Spleen (tissue), 11 donors: ENCODE data around the gene LINGO4. TPM values are rescaled to one million over a fixed set of nuclear protein-coding genes. Genes with fewer than 3 reads are reported as not detected.

ENCODE experiments used
- DNase-seq: peaks from one replicate; pipeline ENCODE4 v3.0.0-alpha.2; 2020
- H3K27ac ChIP-seq, 8 donors: fragments of 200-600 bp; sonication (generic) in 7 of 8; 1 replicate in 4 of 8; 2 replicates in 4 of 8; pipeline versions ENCODE4 v1.5.0 to v1.8.0; 2016 to 2021; ENCODE audit warnings: inconsistent platforms in 4 of 8, mild to moderate bottlenecking in 4 of 8, moderate library complexity in 1 of 8
- H3K27me3 ChIP-seq, 7 donors: fragments of 200-600 bp; sonication (generic) in 6 of 7; replicated peaks in 1 of 7; 1 replicate in 4 of 7; 2 replicates in 3 of 7; pipeline versions ENCODE4 v1.5.0 to v1.8.0; 2016 to 2021; ENCODE audit warnings: inconsistent platforms in 3 of 7, mild to moderate bottlenecking in 1 of 7
- H3K36me3 ChIP-seq, 6 donors: fragments of 200-600 bp; sonication (generic) in 5 of 6; 1 replicate in 4 of 6; 2 replicates in 2 of 6; pipeline versions ENCODE4 v1.5.0 to v1.8.0; 2016 to 2021; ENCODE audit warnings: inconsistent platforms in 2 of 6
- H3K4me1 ChIP-seq, 6 donors: fragments of 200-600 bp; sonication (generic) in 5 of 6; 1 replicate in 3 of 6; 2 replicates in 3 of 6; pipeline versions ENCODE4 v1.5.0 to v1.8.0; 2016 to 2021; ENCODE audit warnings: inconsistent platforms in 3 of 6
- H3K4me3 ChIP-seq, 8 donors: fragments of 200-600 bp; sonication (generic) in 7 of 8; 1 replicate in 4 of 8; 2 replicates in 4 of 8; pipeline versions ENCODE4 v1.5.0 to v1.8.0; 2016 to 2021; ENCODE audit warnings: inconsistent platforms in 4 of 8, mild to moderate bottlenecking in 4 of 8, moderate library complexity in 2 of 8
- H3K9me3 ChIP-seq, 8 donors: fragments of 200-600 bp; sonication (generic) in 7 of 8; 1 replicate in 4 of 8; 2 replicates in 4 of 8; pipeline versions ENCODE4 v1.5.0 to v1.8.0; 2016 to 2021; ENCODE audit warnings: inconsistent platforms in 4 of 8
- POLR2A ChIP-seq, 3 donors: fragments of 450-650 bp; IDR thresholded peaks; one replicate each; pipeline ENCODE4 v1.5.1; 2017; ENCODE audit warnings: antibody characterized with exemption in 3 of 3, mild to moderate bottlenecking in 1 of 3
- POLR2AphosphoS5 ChIP-seq, 3 donors: sonication (generic); formaldehyde crosslinking; IDR thresholded peaks; one replicate each; pipeline ENCODE4 v1.5.1; 2017; ENCODE audit warnings: antibody characterized with exemption in 3 of 3
- WGBS, 5 donors: extraction: QIAGEN DNeasy Blood & Tissue Kit in 3 of 5; methylation state at CpG; one replicate each; pipeline versions ENCODE4 v1.1.5 to v1.1.7; 2013 to 2018; 5-methylcytosine and 5-hydroxymethylcytosine counted together
- intact Hi-C: fragments of 100-400 bp; cut with DNase I; formaldehyde crosslinking; loops from one replicate; pipeline ENCODE4 v1.15.0; 2023; ENCODE audit warnings: low total_unique reads
- polyA plus RNA-seq, 3 donors: library from polyadenylated mRNA; stranded (reverse); fragments of 200-250 nt; gene quantifications; one replicate each; pipeline ENCODE4 v1.2.1, GENCODE V29; 2013
- total RNA-seq, 7 donors: library from RNA; depleted of rRNA in 3 of 7; stranded (reverse); fragments of >200 nt in 3 of 7; fragmentation: NEBNext Ultra II Directional in 4 of 7; extraction: Animal tissue kit (Norgen Biotek cat#: 25700) in 4 of 7; gene quantifications; one replicate each; pipeline versions ENCODE4 v1.1.0 to v1.2.1, GENCODE V29; 2016 to 2021
- TF ChIP-seq, protein P1 (sequence below), 11 experiments: fragments of 200-600 bp in 7 of 11; fragments of 450-650 bp in 4 of 11; sonication (generic) in 4 of 11; IDR thresholded peaks in 8 of 11; conservative IDR thresholded peaks in 3 of 11; 1 replicate in 7 of 11; 2 replicates in 4 of 11; pipeline versions ENCODE4 v1.4.0 to v1.8.0; 2016 to 2021; ENCODE audit warnings: antibody characterized with exemption in 11 of 11, inconsistent platforms in 4 of 11, mild to moderate bottlenecking in 1 of 11
- donor health status: healthy with polysubstance abuse.
- donor health status: DM: no; HTN: no; CAD: no; lungs with moderate emphysema.
- donor health status: DM: no; HTN: no; CAD: no.
- donor health status: Bipolar disorder and iron deficiency.
- donor health status: healthy.
- donor health status: DM: no; HTN: no; CAD: no.
- donor health status: DM: yes; HTN: yes; CAD: no.

Gene LINGO4
- total and polyA plus RNA-seq, 10 donors = 0.04 to 0.36 (median 0.18) TPM; not detected in 4

DNA sequence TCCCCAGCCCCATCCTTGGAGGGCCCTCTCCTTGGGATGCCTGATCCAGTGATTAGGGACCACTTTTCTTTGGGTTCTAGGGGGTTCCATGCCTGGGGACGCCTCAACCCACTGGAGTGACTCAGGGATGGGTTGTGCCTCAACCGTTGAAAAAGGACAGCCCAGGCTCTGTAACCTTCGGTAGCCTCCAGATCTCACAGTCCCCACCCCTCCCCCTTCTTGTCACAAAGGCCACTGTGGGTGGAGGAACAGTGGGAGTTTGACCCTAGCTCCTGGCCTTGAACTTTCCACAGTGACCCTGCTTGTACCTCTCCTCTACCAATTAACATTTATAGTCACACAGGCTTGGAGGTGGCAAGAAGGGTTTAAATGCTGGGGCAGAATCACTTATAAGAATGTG is 29.0 kb upstream of the LINGO4 start:
- H3K9me3 ChIP-seq = no peaks in the 10 kb centered on the region
- no peaks in the 10 kb centered on the region for H3K36me3 ChIP-seq
- H3K27me3 ChIP-seq = peaks cover 0 to 26% (median 21%) of the 10 kb centered on the region in 7 donors
- no peak overlapping the region for H3K4me3 ChIP-seq
- peak overlapping the region in 1 of 8 donors; percentile 22 for H3K27ac ChIP-seq
- H3K4me1 ChIP-seq = peaks cover 7 to 60% (median 38%) of the 10 kb centered on the region in 6 donors
- intact Hi-C loops = loop anchor here (10.0 kb wide), 1 partner anchor 239 kb away; no protein-coding TSS in a partner anchor
- TF ChIP-seq POLR2A (IDR thresholded peaks at IDR 0.05) (no peak), POLR2AphosphoS5 (IDR thresholded peaks at IDR 0.05) (no peak)
- 30 to 73% (median 40%) methylated on average over 2 to 3 of the region's 3 CpGs for WGBS, 5 donors
- DNase-seq = no peak

DNA sequence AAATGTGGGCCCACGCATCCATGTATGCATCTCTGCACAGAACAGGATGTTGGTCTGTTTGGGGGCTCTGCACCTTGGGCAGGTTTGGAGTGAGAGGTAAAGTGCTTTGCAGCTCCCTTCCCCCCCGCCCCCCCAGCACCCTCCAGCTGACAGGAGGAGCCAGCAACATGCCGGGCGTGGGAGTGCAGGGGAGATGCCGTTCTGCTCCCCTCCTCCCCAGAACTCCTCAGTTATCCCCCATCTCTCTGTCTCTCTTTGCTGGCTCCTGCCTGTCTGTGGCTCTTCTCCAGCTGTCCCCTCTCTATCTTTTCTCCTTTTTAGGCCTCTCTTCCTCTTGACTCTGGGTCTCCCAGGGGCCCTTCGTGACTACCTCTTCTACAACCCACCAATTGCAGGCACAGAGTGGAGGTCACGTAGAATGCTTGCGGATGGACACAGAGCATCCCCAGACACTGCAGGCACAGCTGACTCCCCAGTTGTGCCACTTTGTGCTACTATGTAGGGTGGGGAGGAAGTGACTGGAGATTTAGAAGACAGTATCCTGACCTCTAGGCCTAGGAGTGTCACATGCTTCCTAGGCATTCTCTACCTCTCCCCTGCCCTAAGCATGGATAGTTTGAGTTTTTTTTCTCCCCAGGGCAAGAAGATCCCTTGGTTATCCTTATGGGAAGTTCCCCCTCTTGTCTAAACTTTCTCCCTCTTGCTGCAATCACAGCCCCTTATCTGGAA is 28.1 kb upstream of the LINGO4 start:
- intact Hi-C loops = loop anchor here (10.0 kb wide), 1 partner anchor 239 kb away; no protein-coding TSS in a partner anchor
- DNase-seq = no peak
- Histone ChIP-seq H3K9me3 (no peaks in the 10 kb centered on the region), H3K36me3 (no peaks in the 10 kb centered on the region), H3K27me3 (peaks cover 0 to 19% (median 12%) of the 10 kb centered on the region in 7 donors), H3K4me3 (no peak overlapping the region), H3K27ac (peak overlapping the region in 1 of 8 donors; percentile 14), H3K4me1 (peaks cover 6 to 60% (median 37%) of the 10 kb centered on the region in 6 donors)
- TF ChIP-seq, protein P1, sequence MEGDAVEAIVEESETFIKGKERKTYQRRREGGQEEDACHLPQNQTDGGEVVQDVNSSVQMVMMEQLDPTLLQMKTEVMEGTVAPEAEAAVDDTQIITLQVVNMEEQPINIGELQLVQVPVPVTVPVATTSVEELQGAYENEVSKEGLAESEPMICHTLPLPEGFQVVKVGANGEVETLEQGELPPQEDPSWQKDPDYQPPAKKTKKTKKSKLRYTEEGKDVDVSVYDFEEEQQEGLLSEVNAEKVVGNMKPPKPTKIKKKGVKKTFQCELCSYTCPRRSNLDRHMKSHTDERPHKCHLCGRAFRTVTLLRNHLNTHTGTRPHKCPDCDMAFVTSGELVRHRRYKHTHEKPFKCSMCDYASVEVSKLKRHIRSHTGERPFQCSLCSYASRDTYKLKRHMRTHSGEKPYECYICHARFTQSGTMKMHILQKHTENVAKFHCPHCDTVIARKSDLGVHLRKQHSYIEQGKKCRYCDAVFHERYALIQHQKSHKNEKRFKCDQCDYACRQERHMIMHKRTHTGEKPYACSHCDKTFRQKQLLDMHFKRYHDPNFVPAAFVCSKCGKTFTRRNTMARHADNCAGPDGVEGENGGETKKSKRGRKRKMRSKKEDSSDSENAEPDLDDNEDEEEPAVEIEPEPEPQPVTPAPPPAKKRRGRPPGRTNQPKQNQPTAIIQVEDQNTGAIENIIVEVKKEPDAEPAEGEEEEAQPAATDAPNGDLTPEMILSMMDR (IDR thresholded peaks at IDR 0.05 in 8 of 11, conservative IDR thresholded peaks at IDR 0.05 in 3 of 11) = no peak
- 80 to 86% (median 81%) methylated on average over 8 of the region's 8 CpGs for WGBS, 5 donors

DNA sequence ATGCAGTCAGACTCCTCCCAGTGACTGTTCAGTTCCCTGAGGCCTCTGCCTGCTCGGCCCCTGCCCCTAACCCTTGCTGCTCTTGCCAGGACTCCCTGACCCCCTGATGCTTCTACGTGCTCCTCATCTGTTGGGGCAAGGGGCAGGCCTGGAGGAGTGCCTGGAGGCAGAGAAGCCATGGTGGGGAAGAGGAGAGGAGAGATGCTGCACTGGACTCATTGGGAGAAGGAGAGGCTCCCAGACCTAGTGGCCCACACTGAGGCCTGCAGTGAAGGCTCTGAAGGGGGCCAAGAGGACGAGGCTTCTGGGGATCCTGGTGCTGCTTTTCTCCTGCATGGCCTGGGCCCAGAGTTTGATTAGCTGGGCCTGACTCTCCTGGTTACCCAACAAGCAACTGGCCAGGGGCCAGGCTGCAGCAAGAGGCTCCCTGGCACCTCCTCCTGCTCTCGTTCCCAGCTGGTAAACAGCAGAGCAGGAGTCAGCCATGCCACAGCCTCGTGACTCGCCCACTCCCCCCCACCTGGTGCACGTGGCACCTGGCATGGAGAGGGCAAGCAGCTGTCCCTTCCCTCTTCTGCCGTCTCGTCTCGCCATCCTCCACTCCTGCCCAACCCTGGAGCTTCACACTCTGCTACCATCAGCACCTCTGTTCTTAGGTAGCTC is 27.2 kb upstream of the LINGO4 start:
- 61 to 78% (median 74%) methylated on average over 9 to 10 of the region's 10 CpGs for WGBS, 5 donors
- Histone ChIP-seq H3K27ac (peak overlapping the region in 1 of 8 donors; percentile 14), H3K9me3 (no peaks in the 10 kb centered on the region), H3K36me3 (no peaks in the 10 kb centered on the region), H3K4me1 (peaks cover 6 to 60% (median 35%) of the 10 kb centered on the region in 6 donors), H3K4me3 (no peak overlapping the region), H3K27me3 (peaks cover 0 to 19% (median 4%) of the 10 kb centered on the region in 7 donors)
- TF ChIP-seq POLR2A (IDR thresholded peaks at IDR 0.05) (no peak), POLR2AphosphoS5 (IDR thresholded peaks at IDR 0.05) (no peak)
- TF ChIP-seq, protein P1 (IDR thresholded peaks at IDR 0.05 in 8 of 11, conservative IDR thresholded peaks at IDR 0.05 in 3 of 11) = no peak
- intact Hi-C loops = loop anchor here (10.0 kb wide), 1 partner anchor 238 kb away; no protein-coding TSS in a partner anchor
- DNase-seq = no peak

DNA sequence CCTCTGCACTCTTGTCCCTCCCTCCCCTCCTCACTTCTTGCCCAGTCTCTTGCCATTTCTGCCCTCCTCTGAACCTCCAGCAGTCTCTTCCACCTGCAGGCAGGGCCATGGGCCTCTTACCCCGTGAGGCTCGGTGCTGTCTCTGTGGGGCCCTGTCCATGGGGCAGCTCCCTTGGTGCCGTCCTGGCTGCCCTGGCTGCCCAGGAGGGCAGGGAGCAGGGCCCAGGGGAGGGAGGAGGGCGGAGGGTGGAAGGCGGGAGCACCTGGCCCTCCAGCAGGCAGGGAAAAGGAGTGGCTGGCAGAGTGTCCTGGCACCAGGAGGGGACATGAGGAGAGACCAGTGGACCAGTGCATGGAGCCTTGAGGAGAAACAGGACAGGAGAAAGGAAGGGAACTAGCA is 26.4 kb upstream of the LINGO4 start, which contains the start of gene RORC:
Gene RORC (minus strand): TSS at position 198 of the 400 bp plus-strand sequence. CDS start 38 bp downstream, at position 160.
- DNase-seq = no peak
- intact Hi-C loops = loop anchor here (10.0 kb wide), 1 partner anchor 237 kb away; no protein-coding TSS in a partner anchor

More for the DNA sequence above, 26.4 kb upstream of the LINGO4 start, which contains the start of gene RORC:
- Histone ChIP-seq H3K4me3 (peak within 1 kb of the TSS in 1 of 8 donors; percentile 19), H3K36me3 (no peaks in the 10 kb centered on the region), H3K27ac (peak within 1 kb of the TSS in 3 of 8 donors; percentile 4 to 65 (median 14)), H3K27me3 (peaks cover 0 to 18% (median 0%) of the 10 kb centered on the region in 7 donors), H3K9me3 (no peaks in the 10 kb centered on the region), H3K4me1 (peaks cover 6 to 56% (median 29%) of the 10 kb centered on the region in 6 donors)
- WGBS, 5 donors = 74 to 96% (median 86%) methylated on average over 5 of the region's 5 CpGs
- no peak for TF ChIP-seq POLR2AphosphoS5 (IDR thresholded peaks at IDR 0.05)
- TF ChIP-seq, protein P1 (IDR thresholded peaks at IDR 0.05 in 8 of 11, conservative IDR thresholded peaks at IDR 0.05 in 3 of 11) = no peak
- TF ChIP-seq POLR2A (IDR thresholded peaks at IDR 0.05) = no peak
